DMS153 treated with DMSO at 0.1 percent for 48 hours (cell line): ENCODE measurements around the gene HSPA1B.
"Not testable (repeated sequence)": the region's sequence is repeated elsewhere in the genome, so short reads cannot be mapped to it uniquely, and the experiment has no call there.

ENCODE experiments used
- DNase-seq: peaks from one replicate; lab custom pipeline; 2025; ENCODE audit not compliant: unreplicated experiment; lab: John Stamatoyannopoulos, UW

Gene HSPA1B

DNA sequence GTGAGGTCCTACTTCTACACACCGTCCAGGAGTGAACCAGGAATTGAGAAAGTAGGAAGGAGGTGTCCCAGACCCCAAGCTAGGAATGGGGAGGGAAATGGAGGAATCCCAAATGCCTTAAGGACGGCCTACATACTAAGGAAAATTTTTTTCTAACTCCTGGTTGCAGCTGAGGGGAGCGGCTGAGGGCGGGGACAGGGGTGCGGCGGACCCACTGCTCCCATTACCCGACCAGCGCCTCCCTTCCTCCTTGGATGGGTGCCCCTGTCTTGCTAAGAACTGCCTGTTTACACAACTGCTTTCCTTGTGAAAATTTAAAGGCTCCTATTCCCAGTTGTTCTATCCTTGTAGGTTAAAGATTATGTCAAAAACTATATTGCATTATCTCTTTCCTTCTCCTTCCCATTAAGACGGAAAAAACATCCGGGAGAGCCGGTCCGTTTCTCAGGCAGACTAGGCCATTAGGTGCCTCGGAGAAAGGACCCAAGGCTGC lies 699 bp upstream of the HSPA1B start:
- DNase-seq, result no peak

DNA sequence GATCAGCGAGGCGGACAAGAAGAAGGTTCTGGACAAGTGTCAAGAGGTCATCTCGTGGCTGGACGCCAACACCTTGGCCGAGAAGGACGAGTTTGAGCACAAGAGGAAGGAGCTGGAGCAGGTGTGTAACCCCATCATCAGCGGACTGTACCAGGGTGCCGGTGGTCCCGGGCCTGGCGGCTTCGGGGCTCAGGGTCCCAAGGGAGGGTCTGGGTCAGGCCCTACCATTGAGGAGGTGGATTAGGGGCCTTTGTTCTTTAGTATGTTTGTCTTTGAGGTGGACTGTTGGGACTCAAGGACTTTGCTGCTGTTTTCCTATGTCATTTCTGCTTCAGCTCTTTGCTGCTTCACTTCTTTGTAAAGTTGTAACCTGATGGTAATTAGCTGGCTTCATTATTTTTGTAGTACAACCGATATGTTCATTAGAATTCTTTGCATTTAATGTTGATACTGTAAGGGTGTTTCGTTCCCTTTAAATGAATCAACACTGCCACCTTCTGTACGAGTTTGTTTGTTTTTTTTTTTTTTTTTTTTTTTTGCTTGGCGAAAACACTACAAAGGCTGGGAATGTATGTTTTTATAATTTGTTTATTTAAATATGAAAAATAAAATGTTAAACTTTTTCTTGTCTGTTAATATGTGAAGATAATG lies 2.2 kb downstream of the HSPA1B start:
- peak; percentile 54 for DNase-seq

DNA sequence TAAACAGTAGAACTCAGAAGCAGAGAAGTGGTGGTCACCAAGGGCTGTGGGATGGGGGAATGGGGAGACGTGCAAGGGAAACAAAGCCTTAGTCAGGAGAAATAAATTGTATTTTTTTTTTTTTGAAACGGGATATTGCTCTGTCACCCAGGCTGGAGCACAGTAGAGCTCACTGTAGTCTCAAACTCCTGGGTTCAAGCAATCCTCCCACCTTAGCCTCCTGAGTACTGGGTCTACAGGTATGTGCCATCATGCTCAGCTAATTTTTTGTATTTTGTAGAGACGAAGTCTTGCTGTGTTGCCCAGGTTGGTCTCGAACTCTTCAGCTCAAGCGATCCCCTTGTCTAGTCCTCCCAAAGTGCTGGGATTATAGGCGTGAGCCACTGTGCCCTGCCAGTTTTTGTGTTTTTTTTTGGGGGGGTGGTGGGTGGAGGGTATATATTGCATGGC lies 3.4 kb downstream of the HSPA1B start:
- DNase-seq, result no peak

DNA sequence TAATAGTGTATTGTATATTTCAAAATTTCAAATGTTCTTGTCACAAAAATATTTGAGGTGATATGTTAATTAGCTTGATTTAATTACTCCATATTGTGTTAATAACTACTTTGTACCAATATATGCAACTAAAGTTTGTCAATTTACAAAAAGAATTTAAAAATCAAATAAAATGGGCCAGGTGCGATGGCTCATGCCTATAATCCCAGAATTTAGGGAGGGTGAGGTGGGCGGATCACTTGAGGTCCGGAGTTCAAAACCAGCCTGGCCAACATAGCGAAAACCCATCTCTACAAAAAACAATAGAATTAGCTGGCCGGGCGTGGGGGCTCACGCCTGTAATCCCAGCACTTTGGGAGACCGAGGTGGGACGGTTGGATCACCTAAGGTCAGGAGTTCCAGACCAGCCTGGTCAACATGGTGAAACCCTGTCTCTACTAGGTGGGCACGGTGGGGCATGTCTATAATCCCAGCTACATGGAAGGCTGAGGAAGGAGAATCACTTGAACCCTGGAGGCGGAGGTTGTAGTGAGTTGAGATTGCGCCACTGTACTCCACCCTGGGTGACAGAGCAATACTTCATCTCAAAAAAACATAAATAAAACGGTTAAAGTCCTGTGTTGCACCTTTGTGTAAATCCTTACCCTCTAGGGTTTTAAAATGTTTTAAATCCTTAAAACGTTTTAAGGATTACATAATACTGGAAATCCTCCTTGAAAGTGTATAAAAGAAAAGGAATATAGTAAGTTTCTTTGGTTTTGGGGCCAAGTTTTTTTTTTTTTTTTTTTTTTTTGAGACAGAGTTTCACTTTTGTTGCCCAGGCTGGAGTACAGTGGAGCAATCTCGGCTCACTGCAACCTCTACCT lies 4.0 kb downstream of the HSPA1B start:
- DNase-seq, result no peak

DNA sequence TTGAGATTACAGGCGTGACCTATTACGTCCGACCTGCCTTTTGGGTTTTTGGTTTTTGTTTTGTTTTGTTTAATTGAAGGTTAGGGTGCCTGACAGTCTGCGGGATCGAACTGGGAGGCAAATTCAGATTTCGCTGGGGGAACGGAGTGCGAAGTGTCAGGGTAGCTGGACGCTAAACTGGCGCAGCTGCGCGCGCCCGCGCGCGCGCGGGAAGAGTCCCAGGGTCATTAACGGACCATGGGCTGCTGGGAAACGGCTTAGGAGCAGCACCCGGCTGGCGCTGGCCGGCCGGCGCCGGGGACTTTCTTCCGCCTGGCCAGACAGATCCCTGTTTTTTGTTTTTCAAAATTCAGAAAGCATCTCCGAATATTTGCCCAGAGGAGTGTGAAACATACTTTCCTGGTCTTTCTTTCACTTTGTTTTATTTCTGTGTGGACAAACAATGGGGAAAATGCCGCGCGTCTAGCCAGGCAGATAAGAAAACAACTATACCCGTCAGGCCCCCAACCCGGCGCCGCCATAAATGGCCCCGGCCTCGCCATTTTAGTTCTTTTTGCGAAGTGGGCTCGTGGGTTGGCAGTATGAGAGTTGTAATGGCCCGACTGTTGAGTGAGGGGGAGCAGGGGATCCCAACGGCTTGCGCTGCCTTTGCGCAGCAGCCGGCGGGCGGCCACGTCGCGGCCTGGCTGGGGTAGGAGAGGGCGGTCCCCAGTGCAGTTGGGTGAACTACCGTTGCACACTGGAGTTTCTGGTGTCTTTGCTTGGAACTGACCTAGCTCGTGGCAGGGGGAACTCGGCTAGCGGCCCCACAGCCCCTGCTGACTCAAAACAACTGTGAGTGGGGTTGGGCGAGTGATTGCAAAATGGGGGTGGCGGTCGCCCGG lies 7.1 kb downstream of the HSPA1B start:
- peak; percentile 85 for DNase-seq

DNA sequence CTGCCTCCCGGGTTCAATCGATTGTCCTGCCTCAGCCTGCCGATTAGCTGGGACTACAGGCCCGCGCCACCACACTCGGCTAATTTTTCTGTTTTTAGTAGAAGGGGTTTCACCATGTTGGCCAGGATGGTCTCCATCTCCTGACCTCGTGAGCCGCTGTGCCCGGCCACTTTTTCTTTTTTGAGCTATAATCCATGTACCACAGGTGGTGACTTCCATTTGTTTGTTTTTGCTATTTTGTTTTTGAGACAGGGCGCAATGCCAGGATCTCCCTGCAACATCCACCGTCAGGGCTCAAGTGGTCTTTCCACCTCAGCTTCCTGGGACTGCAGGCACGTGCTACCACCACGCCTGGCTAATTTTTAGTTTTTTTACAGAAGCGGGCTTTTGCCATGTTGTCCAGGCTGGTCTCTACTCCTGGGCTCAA lies 8.5 kb downstream of the HSPA1B start:
- no peak for DNase-seq

DNA sequence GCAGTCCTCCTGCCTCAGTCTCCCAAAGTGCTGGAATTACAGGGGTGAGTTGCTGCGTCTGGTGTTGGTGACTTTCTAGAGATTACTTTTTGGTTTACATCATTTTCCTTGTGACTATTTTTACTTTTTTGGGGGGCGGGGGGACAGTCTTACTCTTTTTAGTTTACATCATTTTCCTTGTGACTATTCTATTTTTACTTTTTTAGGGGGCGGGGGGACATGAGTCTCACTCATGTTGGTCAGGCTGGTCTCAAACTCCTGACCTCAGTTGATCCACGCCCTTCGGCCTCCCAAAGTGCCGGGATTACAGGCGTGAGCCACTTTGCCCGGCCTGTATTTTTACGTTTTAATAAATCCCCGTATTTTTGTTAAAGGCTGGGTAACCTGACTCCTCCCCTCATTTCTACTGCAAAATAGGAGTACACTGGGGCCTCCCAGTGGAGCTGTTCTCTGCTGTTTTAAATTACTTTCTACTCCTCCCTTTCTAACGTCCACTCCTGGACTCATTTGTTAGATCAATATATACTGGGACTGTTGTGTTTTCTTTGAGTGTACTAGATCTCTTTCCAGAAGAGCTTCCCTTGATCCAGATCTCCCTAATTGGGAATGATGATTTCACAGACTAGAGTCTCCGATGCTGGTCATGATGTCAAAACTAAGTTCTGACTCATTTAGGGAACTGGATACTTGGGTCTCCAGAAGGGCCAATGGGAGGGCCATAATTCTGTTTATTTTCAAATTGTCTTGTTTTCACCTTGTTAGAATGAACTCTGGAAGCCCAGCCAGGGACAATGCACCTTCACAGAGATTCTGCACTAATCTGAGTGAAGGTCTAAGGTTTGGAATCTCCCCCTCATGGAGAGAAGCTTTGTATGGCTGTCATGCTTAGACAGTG lies 9.2 kb downstream of the HSPA1B start:
- no peak for DNase-seq

DNA sequence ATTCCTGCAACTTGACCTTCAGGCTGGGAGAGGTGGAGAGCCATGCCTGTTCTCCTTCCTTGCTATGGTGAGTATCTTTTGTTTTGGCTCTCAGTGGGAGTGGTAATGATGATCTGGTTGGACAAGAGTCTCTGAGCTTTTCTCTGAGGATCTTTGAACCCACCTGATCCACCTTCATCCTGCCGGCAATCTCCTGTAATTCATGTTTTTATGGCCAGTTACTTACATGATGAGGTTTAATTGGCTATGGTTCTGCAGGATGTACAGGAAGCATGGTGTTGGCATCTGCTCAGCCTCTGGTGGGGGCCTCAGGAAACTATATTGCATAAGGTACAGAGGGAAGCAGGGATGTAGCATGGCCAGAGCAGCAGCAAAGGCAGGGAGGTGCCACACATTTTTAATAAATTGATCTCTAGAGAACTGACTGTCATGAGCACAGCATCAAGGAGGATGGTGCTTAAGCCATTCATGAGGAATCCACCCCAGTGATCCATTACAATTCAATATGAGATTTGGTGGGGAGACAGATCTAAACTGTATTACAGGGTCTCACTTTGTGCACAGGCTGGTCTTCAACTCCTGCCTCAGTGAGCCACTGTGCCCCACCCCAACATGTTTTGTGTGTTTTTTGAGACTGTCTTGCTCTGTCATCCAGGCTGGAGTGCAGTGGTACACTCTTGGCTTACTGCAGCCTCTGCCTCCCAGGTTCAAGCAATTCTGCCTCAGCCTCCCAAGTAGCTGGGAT lies 10.0 kb downstream of the HSPA1B start:
- DNase-seq, result no peak

DNA sequence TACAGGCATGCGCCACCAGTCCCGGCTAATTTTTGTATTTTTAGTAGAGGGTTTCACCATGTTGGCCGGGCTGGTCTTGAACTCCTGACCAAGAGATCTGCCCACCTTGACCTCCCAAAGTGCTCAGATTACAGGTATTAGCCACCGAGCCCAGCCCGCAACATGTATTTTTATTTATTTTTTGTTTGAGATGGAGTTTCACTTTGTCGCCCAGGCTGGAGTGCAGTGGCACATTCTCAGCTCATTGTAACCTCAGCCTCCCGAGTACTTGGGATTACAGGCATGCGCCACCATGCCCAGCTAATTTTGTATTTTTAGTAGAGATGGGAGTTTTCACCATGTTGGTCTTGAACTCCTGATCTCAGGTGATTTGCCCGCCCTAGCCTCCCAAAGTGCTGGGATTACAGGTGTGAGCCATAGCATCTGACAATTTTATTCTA lies 10.6 kb downstream of the HSPA1B start:
- DNase-seq, result not testable (repeated sequence)

DNA sequence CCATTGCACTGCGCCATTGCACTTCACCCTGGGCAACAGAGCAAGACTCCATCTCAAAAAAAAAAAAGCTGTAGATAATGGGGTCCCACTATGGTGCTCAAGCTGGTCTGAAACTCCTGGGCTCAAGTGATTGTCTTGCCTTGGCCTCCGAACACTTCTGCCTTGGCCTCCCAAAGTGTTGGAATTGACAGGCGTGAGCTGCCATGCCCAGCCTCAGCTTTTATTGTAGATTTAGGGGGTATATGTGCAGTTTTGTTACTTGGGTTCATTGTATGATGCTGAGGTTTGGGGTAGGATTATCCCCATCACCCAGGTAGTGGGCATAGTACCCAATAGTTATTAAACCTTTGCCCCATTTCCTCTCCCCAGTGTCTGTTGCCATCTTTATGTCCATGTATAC lies 11.4 kb downstream of the HSPA1B start:
- DNase-seq, result no peak

DNA sequence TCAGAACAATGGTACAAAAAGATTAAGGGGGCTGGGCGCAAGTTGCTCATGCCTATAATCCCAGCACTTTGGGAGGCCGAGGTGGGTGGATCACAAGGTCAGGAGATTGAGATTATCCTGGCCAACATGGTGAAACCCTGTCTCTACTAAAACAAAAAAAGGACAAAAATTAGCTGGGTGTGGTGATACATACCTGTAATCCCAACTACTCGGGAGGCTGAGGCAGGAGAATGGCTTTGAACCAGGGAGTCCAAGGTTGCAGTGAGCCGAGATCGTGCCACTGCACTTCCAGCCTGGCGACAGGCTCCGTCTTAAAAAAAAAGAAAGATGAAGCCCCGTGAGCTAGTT lies 12.2 kb downstream of the HSPA1B start:
- not testable (repeated sequence) for DNase-seq

DNA sequence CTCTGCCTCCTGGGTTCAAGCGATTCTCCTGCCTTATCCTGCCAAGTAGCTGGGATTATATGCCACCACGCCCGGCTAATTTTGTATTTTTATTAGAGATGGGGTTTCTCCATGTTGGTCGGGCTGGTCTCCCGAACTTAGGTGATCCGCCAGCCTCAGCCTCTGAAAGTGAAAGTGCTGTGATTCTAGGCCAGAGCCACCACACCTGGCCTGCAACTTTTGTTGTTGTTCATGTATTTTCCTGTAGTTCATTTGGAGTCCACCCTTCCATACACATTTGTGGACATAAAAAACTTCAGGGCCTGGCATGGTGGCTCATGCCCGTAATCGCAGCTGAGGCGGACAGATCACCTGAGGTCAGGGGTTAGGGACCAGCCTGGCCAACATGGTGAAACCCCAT lies 14.5 kb downstream of the HSPA1B start:
- no peak for DNase-seq

DNA sequence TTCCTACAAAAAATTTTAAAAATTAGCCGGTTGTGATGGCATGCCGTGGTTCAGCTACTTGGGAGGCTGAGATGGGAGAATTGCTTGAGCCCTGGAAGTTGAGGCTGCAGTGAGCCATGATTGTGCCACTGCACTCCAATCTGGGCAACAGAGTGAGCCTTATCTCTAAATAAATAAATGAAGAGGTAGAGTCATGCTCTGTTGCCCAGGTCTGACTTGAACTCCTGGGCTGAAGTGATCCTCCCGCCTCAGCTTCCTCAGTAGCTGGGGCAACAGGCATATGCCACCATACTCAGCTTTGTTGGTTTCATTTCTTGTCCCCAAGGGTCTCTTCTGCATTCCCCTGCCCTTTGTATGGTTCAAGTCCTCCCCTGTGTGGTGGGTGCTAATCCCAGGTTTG lies 17.0 kb downstream of the HSPA1B start:
- DNase-seq, result no peak

DNA sequence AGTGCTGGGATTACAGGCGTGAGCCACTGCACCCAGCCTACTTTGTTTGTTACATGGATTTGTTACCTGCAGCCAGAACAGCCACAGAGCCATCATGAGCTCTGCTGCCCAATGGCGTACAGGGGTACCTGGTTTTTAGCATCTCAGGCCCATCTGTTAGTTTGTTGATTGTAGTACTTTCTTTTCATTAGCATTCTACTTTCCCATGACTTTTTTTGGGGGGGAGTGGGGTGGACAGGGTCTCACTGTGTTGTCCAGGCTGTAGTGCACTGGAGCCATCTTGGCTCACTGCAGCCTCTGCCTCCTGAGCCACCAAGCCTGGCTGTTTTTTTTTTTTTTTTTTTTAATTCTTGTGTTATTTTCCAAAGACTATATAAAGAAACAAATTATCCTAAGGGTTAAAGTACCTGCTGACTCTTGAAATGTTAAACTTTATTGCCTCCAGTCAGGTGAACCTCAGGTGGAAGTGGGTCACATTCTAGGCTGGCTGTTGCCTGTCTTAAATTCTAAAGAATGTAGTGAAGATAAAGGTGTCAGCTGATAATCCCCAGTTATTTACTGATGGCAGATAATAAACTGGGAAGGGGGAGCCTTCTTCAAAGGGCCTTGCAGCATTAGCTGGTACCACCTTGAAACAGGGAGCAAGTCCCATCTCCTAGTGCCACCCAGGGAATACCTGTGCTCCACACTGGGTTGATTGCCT lies 19.9 kb downstream of the HSPA1B start:
- no peak for DNase-seq

DNA sequence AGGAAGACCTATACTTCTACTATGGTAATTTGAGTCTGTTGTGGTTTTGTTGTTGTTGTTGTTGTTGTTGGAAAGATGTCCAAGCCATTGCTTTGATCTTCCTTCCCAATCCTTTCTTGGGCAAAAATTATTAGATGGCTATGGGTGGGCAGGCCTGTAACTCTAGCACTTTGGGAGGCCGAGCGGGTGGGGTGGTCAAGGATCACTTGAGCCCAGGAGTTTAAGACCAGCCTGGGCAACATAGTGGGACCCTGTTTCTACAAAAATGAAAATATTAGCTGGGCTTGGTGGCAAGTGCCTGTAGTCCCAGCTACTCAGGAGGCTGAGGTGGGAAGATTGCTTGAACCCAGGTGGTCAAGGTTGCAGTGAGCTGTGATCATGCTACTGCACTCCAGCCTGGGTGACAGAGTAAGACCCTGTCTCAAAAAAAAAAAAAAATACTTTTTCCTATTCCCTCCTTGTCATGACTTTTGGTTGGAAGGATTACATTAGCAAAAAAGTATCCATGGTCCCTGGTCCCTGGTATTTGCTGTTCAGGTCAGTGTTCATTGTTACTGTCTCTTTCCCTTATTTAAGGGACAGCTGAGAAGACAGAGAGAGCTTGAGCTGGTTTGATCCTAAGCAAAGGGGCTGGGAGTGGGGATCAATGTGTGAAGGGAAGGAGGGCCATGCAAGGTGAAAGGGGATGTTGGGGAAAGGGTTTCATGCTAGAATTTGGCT lies 23.4 kb downstream of the HSPA1B start:
- DNase-seq, result no peak

DNA sequence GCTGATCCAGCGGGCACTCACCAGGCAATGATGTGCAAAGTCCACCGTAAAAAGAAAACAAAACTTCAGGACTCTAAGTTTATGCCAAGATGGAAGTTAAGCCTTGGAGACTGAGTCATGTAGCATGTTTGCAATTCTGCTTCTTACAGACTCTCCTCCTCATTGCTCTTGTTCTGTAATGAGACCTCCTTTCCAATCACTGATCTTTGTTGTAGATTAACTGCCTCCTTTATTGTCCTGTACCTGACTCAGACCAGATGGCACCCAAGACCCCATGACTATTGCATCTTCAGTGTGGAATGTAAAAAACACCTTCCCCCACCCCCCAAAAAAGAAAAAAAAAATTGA lies 23.9 kb downstream of the HSPA1B start:
- DNase-seq, result no peak

DNA sequence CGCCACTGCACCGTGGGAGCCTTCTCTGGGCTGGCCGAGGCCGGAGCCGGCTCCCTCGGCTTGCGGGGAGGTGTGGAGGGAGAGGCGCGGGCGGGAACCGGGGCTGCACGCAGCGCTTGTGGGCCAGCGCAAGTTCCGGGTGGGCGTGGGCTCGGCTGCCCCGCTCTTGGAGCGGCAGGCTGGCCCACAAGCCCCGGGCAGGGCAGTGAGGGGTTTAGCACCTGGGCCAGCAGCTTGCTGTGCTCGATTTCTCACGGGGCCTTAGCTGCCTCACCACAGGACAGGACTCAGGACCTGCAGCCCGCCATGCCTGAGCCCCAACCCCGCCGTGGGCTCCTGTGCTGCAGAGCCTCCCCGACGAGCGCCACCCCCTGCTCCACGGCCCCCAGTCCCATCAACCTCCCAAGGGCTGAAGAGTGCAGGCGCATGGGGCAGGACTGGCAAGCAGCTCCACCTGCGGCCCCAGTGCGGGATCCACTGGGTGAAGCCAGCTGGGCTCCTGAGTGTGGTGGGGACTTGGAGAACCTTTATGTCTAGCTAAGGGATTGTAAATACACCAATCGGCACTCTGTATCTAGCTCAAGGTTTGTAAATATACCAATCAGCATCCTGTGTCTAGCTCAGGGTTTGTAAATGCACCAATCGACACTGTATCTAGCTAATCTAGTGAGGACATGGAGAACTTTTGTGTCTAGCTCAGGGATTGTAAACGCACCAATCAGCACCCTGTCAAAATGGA lies 24.6 kb downstream of the HSPA1B start:
- DNase-seq, result not testable (repeated sequence)

DNA sequence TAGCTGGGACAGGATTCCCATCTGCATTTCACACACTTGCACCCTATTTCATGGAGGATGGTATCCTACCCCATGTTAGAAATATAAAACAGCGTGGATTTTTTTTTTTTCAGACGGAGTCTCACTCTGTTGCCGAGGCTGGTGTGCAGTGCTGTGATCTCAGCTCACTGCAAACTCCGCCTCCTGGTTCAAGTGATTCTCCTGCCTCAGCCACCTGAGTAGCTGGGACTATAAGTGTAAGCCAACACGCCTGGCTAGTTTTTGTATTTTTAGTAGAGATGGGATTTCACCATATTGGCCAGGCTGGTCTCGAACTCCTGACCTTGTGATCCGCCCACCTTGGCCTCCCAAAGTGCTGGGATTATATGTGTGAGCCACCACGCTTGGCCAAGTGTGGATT lies 30.2 kb downstream of the HSPA1B start:
- not testable (repeated sequence) for DNase-seq
